BE2C (cell line): Measurements from ENCODE around the gene ADRB2.
A peak's percentile ranks its signal among the peaks of the same experiment; 100 is the strongest.

Source experiments
- DNase-seq: peaks from one replicate; pipeline ENCODE4 v3.0.0-alpha.2; 2020
- H3K27me3 ChIP-seq: fragments of 250-450 bp; sonication (Bioruptor Pico); 2 replicates; pipeline ENCODE4 v1.5.1; 2020; ENCODE audit warnings: mild to moderate bottlenecking
- H3K36me3 ChIP-seq: fragments of 250-450 bp; sonication (Bioruptor Pico); 2 replicates; pipeline ENCODE4 v1.5.1; 2020; ENCODE audit warnings: mild to moderate bottlenecking
- H3K4me1 ChIP-seq: fragments of 250-450 bp; sonication (Bioruptor Pico); 2 replicates; pipeline ENCODE4 v1.5.1; 2020
- H3K4me3 ChIP-seq: 2 replicates; pipeline ENCODE4 v1.5.1; 2011; ENCODE audit warnings: low read depth, low read length
- H3K9me3 ChIP-seq: fragments of 250-450 bp; sonication (Bioruptor Pico); 2 replicates; pipeline ENCODE4 v1.5.1; 2020
- CTCF ChIP-seq: IDR thresholded peaks from 2 replicates; pipeline ENCODE4 v1.5.1; 2012; ENCODE audit warnings: mild to moderate bottlenecking, low read depth, low read length

The ADRB2 gene

GRCh38 chr5:148826739-148827070, 294 bp downstream of the ADRB2 start:
- H3K27me3 ChIP-seq = no peaks in the 10 kb centered on the region
- H3K36me3 ChIP-seq = no peaks in the 10 kb centered on the region
- H3K4me3 ChIP-seq = peak overlapping the region; percentile 69
- no peak for TF ChIP-seq CTCF
- no peaks in the 10 kb centered on the region for H3K4me1 ChIP-seq
- DNase-seq = no peak
- H3K9me3 ChIP-seq = no peaks in the 10 kb centered on the region

GRCh38 chr5:148827723-148828122, 1.3 kb downstream of the ADRB2 start:
- H3K36me3 ChIP-seq = no peaks in the 10 kb centered on the region
- no peak for DNase-seq
- H3K4me3 ChIP-seq = peak overlapping the region; percentile 10; the same call in 1 of the 2 replicates
- H3K4me1 ChIP-seq = no peaks in the 10 kb centered on the region
- H3K9me3 ChIP-seq = no peaks in the 10 kb centered on the region
- H3K27me3 ChIP-seq = no peaks in the 10 kb centered on the region
- no peak for TF ChIP-seq CTCF

GRCh38 chr5:148828511-148829247, 2.3 kb downstream of the ADRB2 start:
- Histone ChIP-seq H3K9me3 (no peaks in the 10 kb centered on the region), H3K27me3 (no peaks in the 10 kb centered on the region), H3K36me3 (no peaks in the 10 kb centered on the region), H3K4me1 (no peaks in the 10 kb centered on the region), H3K4me3 (peak overlapping the region; percentile 28)
- TF ChIP-seq CTCF = no peak
- DNase-seq = no peak

- H3K4me3 ChIP-seq = peak overlapping the region; percentile 28; the same call in 1 of the 2 replicates
- DNase-seq = no peak
- no peaks in the 10 kb centered on the region for H3K36me3 ChIP-seq
- H3K9me3 ChIP-seq = no peaks in the 10 kb centered on the region
- H3K27me3 ChIP-seq = no peaks in the 10 kb centered on the region
- TF ChIP-seq CTCF = no peak
- H3K4me1 ChIP-seq = no peaks in the 10 kb centered on the region
These were observed 2.8 kb downstream of the ADRB2 start for GRCh38 chr5:148829248-148829594.

GRCh38 chr5:148829734-148830133, 3.3 kb downstream of the ADRB2 start:
- H3K4me1 ChIP-seq = no peaks in the 10 kb centered on the region
- no peaks in the 10 kb centered on the region for H3K27me3 ChIP-seq
- H3K9me3 ChIP-seq = no peaks in the 10 kb centered on the region
- no peak overlapping the region; the same call in 1 of the 2 replicates for H3K4me3 ChIP-seq
- TF ChIP-seq CTCF = no peak
- H3K36me3 ChIP-seq = no peaks in the 10 kb centered on the region
- no peak for DNase-seq

GRCh38 chr5:148830211-148830610, 3.8 kb downstream of the ADRB2 start:
- Histone ChIP-seq H3K4me3 (no peak overlapping the region), H3K4me1 (no peaks in the 10 kb centered on the region), H3K27me3 (no peaks in the 10 kb centered on the region), H3K36me3 (no peaks in the 10 kb centered on the region), H3K9me3 (no peaks in the 10 kb centered on the region)
- no peak for TF ChIP-seq CTCF
- DNase-seq = no peak
